Kidney (tissue), 14 donors: ENCODE data around the gene PLXNB3. TPM values are rescaled to one million over a fixed set of nuclear protein-coding genes. Genes with fewer than 3 reads are reported as not detected.

Experiments used
- DNase-seq, 5 donors: peaks; one replicate each; pipeline ENCODE4 v3.0.0-alpha.2; 2013 to 2020
- FAIRE-seq: peaks from 2 replicates; lab custom pipeline; 2012; peaks lifted over from hg19 to GRCh38; lab: Jason Lieb, UNC
- H3K27ac ChIP-seq, 2 donors: one replicate each; pipeline ENCODE4 v1.7.0; 2013; ENCODE audit warnings: low read depth in 2 of 2, low read length in 2 of 2, inconsistent platforms in 1 of 2
- H3K27me3 ChIP-seq: one replicate; pipeline ENCODE4 v1.7.1; 2013; ENCODE audit warnings: low read length, inconsistent platforms; ENCODE audit not compliant: control insufficient read depth, insufficient read depth
- H3K36me3 ChIP-seq, 3 donors: one replicate each; pipeline versions ENCODE4 v1.7.0 to v1.7.1; 2013; ENCODE audit warnings: low read length in 3 of 3, control low read depth in 1 of 3, inconsistent platforms in 1 of 3; ENCODE audit not compliant: insufficient read depth in 3 of 3, control insufficient read depth in 2 of 3
- H3K4me1 ChIP-seq, 3 donors: one replicate each; pipeline versions ENCODE4 v1.7.0 to v1.7.1; 2013; ENCODE audit warnings: low read length in 3 of 3, inconsistent platforms in 1 of 3, low read depth in 1 of 3; ENCODE audit not compliant: control insufficient read depth in 2 of 3, insufficient read depth in 2 of 3
- H3K4me3 ChIP-seq, 3 donors: one replicate each; pipeline versions ENCODE4 v1.7.0 to v1.8.1; 2013; ENCODE audit warnings: low read length in 3 of 3, control low read depth in 1 of 3, inconsistent platforms in 1 of 3
- H3K9ac ChIP-seq, 3 donors: one replicate each; pipeline versions ENCODE4 v1.7.0 to v1.7.1; 2013; ENCODE audit warnings: low read length in 3 of 3, control low read depth in 1 of 3, inconsistent platforms in 1 of 3
- H3K9me3 ChIP-seq, 3 donors: one replicate each; pipeline versions ENCODE4 v1.7.0 to v1.7.1; 2013; ENCODE audit warnings: low read length in 3 of 3, control low read depth in 1 of 3, inconsistent platforms in 1 of 3; ENCODE audit not compliant: control insufficient read depth in 2 of 3, insufficient read depth in 1 of 3
- CTCF ChIP-seq: IDR thresholded peaks from 3 replicates; pipeline ENCODE4 v1.5.1; 2012; ENCODE audit warnings: mild to moderate bottlenecking, moderate library complexity, borderline replicate concordance; ENCODE audit not compliant: insufficient read depth; ENCODE audit errors: extremely low read depth
- intact Hi-C: fragments of 100-400 bp; cut with DNase I; formaldehyde crosslinking; loops from one replicate; pipeline ENCODE4 v1.11.1; 2022
- polyA plus RNA-seq: library from polyadenylated mRNA; stranded (reverse); fragments of 350-450 nt; fragmentation: Illumina TruSeq; extraction: RNeasy Lipid Tissue Mini Kit (QIAGEN cat#74804); gene quantifications from one replicate; pipeline ENCODE4 v1.2.3, GENCODE V29; 2014; ENCODE audit warnings: low read depth, low replicate concordance; ENCODE audit not compliant: insufficient read depth
- total RNA-seq: library from RNA; stranded (reverse); fragmentation: NEBNext Ultra II Directional; extraction: Animal tissue kit (Norgen Biotek cat#: 25700); gene quantifications from one replicate; pipeline ENCODE4 v1.2.1, GENCODE V29; 2021
- donor health status: control.
- donor health status: control.
- donor health status: control.
- donor health status: control.
- donor health status: control.
- donor health status: DM: yes; HTN: yes; CAD: no.
- donor health status: Normal renal cell carcinoma (clear cell type).

PLXNB3 gene
- total and polyA plus RNA-seq, 2 donors from 2014 or later: 2.2 to 5.6 TPM

GRCh38 chrX:153735274-153735673 is 28.8 kb upstream of the PLXNB3 start:
- Histone ChIP-seq H3K4me3 (no peak overlapping the region), H3K9ac (no peak overlapping the region), H3K36me3 (peaks cover 0 to 2% (median 0%) of the 10 kb centered on the region in 3 donors), H3K9me3 (no peaks in the 10 kb centered on the region), H3K4me1 (no peaks in the 10 kb centered on the region), H3K27ac (no peak overlapping the region), H3K27me3 (no peaks in the 10 kb centered on the region)
- no peak for TF ChIP-seq CTCF
- FAIRE-seq (no peak), DNase-seq (no peak)
- intact Hi-C loops: no loop called here

GRCh38 chrX:153736071-153736820 is 27.8 kb upstream of the PLXNB3 start:
- peaks cover 0 to 2% (median 0%) of the 10 kb centered on the region in 3 donors for H3K36me3 ChIP-seq

GRCh38 chrX:153736871-153737441 is 27.1 kb upstream of the PLXNB3 start:
- FAIRE-seq: no peak
- H3K36me3 ChIP-seq: peaks cover 0 to 2% (median 0%) of the 10 kb centered on the region in 3 donors
- H3K9me3 ChIP-seq: no peaks in the 10 kb centered on the region
- peak in 1 of 5 donors; percentile 40 for DNase-seq
- H3K4me1 ChIP-seq: no peaks in the 10 kb centered on the region
- no peak for TF ChIP-seq CTCF
- no peaks in the 10 kb centered on the region for H3K27me3 ChIP-seq
- intact Hi-C loops: no loop called here
- no peak overlapping the region for H3K4me3 ChIP-seq
- no peak overlapping the region for H3K27ac ChIP-seq
- no peak overlapping the region for H3K9ac ChIP-seq

More at GRCh38 chrX:153736071-153736820, 27.8 kb upstream of the PLXNB3 start:
- no peak for FAIRE-seq
- Histone ChIP-seq H3K27ac (no peak overlapping the region), H3K4me1 (no peaks in the 10 kb centered on the region), H3K9ac (no peak overlapping the region), H3K9me3 (no peaks in the 10 kb centered on the region), H3K4me3 (no peak overlapping the region), H3K27me3 (no peaks in the 10 kb centered on the region)
- DNase-seq: no peak
- intact Hi-C loops: no loop called here
- no peak for TF ChIP-seq CTCF
